HG02642 (cell line): ENCODE data around the gene KLF11.

Source experiments
- ATAC-seq: cut with Tn5 transposase; IDR thresholded peaks from one replicate; pipeline ENCODE4 v1.9.1; 2021; ENCODE audit warnings: mild to moderate bottlenecking; ENCODE audit not compliant: unreplicated experiment, poor library complexity

KLF11 gene

DNA sequence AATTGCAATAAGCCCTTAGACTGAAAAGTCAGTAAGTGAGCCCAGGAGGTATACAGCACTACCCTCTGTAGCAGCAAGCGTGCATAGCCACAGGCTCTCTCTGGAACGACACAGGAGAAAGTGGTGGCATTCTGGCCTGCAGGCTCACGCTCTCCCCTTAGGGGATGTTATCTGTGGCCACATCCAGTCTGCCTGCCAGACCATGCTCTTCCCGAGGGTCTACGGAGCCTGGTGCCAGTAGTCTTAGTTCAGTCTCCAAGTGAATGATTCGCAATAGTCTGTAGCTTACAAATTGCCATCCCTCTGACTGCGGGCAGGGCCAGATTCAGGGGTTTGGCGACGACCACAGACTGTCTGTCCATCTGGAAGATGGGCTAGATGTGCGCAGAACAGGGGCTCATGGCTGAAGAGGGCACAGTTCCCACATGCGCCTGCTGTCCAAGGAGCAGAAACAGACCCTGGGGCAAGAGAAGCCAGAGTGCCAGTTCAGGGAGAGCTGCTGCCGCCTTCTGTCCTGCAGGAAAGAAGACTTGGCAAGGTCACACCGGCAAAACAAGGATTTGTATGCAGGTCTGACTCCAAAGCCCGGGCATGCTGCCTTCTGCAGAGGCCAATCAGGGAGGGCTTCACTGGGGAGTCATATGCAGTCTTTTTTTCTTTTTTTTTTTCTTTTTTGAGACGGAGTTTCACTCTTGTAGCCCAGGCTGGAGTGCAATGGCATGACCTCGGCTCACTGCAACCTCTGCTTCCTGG, 3.5 kb upstream of the KLF11 start:
- ATAC-seq, result no peak

DNA sequence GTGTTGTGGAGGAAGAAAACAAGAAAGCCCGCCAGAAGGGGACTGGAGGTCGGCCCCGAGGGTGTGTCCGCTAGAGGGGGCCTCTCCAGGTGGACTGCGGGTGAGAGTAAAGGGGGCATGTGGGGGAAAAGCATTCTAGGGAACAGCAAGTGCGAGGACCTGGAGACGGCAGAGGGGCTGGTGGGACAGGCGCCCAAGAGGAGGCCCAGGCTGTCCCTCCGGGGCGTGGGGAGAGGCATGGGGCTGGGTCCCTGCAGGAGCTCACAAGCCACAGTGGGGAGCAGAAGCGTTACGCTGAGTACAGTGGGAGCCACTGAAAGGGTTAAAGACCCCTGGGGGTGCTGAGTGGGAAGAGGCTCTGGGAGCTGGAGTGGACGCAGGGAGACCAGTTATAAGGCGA, 1.6 kb upstream of the KLF11 start:
- ATAC-seq, result no peak

DNA sequence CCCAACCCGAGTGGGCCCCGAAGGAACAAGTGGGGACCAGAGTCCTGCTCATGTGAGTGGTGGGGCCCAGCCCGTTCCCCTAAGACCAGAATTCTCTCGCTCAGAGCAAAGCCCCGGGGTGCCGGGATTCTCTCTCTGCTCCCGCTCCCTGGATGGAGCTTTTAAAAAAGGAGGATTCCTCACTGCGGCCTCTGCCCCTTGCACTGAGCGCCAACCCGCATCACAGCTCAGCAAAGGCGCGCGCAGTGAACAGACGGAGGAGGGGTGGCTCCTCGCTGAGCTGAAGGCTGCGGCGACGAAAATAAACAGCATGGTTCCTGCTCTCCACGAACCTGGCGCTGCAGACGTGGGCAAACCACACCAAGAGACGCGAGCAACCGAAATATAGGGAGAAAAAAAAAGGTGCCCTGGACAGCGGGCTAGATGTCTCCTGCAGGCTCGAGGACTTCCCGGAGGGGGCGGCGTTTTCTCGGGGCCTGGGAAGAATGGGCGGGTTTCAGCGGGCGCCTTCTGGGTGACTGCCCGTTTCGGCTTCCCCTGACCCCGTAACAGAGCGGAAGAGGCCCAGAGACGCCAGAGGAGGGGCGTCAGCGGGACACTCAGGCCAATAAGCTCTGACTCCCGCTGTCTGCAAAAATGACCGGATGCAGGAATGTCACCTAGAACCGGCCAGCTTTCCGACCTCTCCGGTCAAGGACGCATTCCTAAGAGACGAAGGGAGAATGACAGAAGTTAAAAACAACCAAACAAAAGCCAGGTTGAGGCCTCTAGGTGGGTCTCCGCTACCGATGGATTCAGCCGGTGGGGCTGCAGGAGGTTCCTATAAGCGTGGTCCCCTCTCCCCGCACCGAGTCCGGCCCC, 819 bp upstream of the KLF11 start:
- no peak for ATAC-seq

DNA sequence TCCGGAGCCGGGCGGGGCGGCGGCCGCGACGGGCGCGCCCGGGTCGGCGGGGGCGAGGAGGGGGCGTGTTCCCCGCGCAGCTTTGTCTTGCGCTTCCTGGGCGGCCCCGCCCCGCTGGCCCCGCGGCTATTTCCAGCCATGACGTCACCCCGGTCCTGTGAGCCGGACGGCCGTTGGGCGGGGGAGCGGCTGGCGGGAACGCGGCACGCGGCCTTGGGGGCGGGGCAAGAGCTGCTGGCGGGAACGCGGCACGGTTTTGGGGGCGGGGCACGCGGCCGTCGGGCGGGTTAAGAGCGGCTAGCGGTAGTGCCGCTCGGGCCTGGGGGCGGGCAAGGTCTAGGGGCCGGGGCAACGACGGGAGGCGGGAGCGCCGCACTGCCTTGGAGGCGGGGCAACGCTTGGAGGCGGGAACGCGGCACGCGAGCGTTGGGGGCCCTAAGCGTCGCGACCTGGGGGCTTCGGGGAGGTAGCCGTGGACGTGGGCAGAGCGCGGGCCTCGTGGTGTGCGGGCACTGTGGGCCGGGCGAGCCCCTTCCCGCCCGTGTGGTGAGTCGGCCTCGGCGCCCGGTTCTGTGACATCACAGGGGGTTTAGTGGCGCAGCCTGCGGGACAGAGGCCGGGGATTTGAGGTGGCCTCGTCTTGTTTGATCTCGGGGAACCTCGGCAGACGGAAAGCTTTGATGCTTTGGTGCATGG, 704 bp downstream of the KLF11 start:
- peak; percentile 48 for ATAC-seq

DNA sequence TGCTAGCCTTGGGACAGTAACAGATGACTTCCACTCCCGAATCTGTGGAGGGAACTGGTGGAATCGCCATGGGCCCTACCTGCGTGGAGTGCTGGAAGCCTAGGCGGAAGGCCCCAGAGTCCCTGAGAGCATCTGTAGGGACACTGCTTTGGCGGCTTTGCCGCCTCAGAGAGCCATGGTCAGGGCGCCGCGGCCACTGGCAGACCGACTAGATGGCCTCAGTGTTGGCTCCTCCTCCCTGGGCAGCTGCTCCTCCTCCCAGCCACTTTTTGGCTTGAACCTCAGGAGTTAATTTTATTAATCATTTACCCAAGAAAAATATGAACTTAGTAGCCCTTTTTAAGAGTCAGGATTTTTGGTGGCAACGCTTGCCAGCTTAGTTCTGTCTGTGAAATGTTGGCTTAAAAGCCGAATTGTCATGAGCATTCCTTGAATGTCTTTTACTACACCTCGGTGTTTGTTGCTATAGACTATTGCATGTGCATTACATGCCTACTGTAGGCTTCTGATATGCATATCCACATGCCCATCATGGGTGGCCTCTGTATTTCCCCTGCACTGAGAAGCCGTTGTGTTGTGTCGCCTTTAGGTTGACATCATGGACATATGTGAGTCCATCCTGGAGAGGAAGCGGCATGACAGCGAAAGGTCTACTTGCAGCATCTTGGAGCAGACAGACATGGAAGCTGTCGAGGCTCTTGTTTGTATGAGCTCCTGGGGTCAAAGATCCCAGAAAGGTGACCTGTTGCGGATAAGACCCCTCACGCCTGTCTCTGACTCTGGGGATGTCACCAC, 2.4 kb downstream of the KLF11 start:
- no peak for ATAC-seq

DNA sequence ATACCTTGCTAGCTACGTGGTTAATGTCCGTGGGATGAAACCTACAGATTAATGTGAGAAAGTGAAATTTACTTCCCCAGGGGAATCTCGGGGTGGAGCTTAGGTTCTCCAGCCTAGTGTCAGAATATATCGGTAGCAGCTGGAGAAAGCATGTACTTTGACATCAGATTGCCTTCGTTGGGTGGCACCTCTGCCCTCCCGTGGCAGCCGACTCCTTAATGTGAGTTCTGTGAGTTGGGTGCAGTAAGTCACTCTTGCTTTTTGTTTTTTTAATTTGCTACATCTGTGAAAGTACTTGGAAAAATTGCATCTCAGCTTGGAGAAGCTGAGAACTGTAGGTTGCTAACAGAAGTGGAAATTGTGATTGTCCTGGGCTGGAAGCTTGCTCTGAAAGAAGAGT, 3.6 kb downstream of the KLF11 start:
- no peak for ATAC-seq

DNA sequence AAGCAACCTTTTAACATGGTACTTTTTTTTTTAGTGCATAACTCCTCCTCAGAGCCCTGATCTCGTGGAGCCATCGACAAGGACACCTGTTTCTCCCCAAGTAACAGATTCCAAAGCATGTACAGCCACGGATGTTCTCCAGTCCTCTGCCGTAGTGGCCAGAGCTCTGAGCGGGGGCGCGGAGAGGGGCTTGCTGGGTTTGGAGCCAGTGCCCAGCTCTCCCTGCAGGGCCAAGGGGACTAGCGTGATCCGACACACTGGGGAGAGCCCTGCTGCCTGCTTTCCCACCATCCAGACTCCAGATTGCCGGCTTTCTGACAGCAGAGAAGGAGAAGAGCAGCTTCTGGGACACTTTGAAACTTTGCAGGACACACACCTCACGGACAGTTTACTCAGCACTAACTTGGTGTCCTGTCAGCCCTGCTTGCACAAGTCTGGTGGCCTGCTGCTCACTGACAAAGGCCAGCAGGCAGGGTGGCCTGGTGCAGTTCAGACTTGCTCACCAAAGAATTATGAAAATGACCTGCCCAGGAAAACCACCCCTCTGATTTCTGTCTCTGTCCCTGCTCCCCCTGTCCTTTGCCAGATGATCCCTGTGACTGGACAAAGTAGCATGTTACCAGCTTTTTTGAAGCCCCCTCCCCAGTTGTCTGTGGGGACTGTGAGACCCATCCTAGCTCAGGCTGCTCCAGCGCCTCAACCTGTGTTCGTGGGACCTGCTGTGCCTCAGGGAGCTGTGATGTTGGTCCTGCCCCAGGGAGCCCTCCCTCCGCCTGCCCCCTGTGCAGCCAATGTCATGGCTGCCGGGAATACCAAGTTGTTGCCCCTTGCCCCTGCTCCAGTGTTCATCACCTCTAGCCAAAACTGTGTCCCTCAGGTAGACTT, 4.5 kb downstream of the KLF11 start:
- ATAC-seq, result no peak

DNA sequence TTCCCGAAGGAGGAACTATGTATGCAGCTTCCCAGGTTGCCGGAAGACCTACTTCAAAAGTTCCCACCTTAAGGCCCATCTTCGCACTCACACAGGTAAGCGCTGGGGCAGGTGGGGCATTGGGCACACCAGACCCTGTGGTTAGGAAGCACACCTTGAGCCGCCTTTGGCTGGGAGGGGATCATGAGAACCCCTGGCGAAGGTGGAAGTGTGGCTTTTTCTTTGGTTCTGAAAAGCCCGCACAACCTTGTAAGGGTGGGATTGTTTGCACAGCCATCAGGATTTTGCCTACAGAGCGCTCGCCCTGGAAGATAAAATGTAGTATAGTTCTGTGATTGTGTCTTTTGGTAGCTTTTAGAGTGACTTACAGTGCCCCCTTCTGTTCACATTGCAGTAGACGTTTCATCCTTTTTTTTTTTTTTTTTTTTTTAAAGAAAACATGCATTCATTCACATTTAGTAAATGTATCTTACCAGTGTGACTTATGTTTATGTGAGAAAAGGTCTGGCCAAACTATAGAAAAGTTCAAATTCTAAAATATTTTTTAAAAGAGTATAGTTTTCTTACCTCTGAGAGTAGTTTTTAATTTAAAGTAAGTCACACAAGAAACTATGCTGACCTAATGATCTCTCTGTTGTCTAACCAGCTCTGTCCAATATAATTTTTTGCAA, 5.3 kb downstream of the KLF11 start:
- ATAC-seq, result no peak

DNA sequence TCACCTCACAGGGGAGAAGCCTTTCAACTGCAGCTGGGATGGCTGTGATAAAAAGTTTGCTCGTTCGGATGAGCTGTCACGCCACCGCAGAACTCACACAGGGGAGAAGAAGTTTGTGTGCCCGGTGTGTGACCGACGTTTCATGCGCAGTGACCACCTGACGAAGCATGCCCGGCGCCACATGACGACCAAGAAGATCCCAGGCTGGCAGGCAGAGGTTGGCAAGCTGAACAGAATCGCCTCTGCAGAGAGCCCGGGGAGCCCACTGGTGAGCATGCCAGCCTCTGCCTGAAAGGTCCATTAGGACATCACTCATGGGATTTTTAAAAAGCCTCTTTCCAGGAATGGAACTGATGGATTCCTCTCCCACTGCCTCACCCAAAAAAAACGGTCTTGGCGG, 8.9 kb downstream of the KLF11 start:
- ATAC-seq, result no peak

DNA sequence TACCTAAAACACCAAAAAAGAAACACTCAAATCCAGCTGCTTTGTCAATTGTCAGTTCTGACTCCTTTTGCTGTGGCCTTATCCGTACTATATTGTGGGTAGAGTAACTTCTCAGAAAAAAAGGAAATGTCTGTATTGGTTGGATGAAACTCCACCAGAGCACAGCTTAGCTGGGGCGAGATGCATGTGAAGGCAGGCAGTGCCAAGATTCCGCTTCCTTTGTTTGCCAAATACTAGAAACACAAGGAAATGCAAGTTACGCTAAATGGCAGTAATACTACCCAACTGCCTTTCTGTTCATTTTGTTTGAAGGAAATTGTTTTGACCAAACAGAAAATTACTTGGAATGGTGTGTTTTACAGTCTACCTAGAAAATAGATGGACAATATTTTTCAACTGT, 10.0 kb downstream of the KLF11 start:
- no peak for ATAC-seq

DNA sequence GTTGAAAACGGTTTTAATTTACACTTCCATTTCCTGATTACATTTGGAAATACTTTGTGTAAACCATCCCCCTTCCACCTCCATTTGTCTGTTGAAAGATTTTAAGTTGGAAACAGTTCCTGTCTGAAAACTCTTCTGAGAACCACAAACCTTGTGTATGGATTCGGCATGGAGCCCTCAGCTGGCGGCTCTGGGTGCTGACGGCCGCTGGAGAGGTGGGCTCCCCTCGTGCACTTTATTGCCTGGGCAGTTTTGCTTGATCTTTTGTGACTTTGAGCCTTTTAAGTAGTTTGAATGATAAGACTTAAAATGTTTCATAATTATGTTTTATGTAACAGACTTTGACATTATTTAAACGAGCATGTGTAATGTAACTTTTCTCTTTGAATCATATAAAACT, 11.1 kb downstream of the KLF11 start:
- ATAC-seq, result no peak

DNA sequence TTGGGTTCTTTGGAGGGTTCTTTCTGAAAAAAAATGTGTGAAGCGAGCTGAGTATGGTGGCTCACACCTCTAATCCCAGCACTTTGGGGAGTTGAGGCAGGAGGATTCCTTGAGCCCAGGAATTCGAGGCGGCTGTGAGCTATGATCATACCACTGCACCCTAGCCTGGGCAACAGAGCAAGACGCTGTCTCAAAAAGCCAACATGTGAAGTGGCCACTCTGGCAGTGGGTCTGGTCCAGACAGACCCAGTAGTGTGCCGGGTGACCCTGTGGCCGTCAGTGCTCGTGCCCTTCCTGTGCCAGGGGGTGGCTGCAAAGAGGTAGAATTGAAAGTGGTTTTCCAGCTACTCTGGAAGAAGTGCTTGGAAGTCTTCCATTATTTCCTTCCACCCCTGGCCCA, 11.6 kb downstream of the KLF11 start:
- ATAC-seq, result no peak

DNA sequence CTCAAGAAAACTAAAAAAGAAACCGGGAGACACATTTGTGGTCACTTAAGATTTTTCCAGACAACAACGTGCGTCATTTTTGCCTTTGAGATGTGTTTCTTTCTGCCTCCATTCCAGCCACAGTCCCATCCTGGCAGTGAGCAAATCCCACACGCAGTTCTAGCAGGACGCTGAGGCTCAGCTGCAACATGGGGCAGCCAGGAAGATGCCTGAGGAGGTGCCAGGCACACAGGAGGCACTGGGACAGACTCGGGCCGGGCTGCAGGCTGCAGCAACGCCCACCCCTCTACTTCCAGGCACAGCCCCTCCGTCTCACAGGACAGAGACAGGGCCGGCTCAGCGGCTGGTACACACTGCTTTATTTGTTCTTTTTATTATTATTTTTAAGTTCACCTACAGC, 13.1 kb downstream of the KLF11 start:
- no peak for ATAC-seq

DNA sequence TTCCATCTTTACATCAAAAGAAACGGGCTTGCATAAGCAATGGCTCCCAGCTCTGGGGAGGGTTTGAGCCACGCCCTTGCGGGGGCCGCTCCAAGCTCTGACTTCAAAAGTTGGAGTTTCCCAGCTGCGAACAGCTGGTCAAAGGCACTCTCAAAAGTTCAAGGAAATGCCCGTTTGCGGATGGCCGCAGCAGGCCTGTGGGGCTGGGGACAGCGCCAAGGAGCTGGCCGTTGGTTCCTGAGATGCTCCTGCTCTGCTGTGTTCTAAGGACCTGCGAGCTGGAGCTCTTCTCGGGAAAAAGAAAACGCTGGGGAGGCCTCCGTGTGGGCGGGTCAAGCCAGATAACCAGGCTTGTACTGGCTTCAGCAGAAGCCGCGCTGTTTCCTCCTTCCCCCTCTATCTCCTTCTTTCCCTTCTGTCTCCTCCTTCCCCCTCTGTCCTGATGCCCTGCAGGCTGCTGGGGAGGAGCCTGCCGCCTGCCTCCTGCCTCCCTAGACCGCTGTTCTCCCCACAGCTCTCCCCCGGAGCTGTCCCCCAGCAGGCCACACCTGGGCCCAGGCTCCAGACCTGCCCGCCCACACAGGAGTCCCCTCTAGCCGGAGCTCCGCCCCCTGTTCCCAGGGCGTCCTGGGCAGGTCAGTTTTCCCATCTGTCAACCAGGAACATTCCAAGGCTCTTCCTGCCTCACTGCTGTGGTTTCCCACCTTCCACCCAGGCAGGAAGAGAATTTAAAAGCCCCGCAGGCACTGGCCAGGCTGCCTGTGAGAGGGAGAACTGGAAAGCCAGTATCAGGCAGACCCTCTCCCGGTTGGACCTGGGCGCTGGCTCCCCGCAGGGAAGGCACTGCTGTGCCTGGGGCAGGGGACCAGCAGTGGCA, 14.1 kb downstream of the KLF11 start:
- ATAC-seq, result peak; percentile 51

DNA sequence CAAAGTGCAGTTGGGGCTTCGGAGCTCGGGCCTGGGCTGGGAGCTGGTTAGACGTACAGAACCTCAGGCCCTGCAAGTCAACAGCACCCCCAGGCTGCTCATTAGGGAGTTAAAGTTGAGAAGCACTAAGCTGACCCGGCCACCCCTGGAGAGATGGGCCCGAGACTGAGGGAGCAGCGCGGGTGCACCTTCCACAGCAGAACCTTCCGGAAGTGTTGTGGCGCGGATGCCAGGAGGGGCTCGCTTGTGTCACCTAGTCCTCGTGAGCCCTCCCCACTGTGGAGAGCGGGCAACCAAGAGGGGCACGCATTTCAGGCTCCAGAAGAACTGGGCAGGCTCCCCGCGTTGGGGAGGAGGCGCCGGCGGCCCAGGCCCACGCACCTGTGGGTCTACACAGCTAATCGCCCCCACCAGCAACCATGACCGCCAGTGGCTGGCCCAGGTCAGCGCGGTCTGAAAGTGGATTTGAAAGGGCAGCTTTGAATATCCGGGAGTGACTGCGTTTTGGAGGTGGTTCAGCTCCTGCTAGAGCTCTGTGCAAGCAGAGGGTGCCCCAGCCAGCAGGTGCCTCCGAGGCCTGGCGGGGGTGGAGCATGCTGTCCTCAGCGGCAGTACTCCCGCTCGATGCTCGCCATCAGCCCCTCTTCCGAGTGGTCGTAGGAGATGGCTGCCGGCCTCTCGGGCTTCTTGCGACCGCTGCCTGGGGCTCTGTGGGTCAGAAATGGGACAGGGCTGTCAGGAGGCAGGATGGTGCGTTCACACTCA, 15.1 kb downstream of the KLF11 start:
- ATAC-seq, result no peak

DNA sequence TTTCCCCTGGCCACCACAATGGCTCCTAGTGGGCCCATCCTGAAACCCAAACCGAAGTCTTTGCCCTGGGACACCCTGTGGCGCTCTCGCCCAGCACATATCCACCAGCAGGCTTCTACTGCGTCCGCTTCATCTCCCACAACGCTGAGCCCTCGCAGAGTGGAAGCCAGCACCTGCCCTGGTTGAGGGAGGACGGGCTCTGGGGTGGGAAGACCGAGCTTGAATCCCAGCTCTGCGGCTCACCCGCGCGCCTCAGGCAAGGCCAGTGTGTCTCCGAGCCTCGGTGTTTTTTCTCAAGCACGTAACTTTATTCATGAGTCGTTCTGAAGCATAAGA, 15.6 kb downstream of the KLF11 start:
- ATAC-seq, result no peak

DNA sequence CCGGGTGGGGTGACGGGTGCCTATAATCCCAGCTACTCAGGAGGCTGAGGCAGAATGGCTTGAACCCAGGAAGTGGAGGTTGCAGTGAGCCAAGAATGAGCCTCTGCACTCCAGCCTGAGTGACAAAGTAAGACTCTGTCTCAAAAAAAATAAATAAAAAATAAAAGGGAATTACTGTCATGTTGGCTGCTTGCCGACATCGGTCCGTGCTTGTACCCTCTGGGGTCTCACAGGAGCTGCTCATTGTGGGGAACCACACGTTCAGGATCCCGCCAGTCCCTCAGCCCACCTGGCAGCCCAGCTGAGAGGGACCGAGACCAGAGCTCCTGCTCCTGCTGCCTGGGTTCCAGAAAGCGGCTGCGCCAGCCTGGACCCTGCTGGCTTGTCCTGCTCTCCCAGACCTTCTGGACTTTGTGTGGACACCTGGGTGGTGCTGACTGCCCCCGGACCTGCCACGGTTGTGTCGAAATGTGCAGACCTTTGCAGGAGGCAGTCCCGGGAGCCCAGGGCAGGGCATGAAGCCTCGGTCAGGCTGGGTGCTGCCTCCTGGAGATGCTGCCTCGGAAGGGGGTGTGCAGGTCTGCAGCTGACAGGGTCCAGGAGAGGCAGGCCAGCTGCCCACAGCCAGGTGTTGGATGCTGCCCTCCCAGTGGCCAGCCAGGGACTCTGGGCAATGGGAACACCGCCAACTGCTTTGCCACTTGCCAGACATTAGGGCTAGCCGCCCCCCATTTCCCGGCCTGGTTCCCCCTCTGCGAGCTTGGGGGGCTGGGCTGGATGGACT, 16.4 kb downstream of the KLF11 start:
- no peak for ATAC-seq
